K562 (cell line): ENCODE results near the gene XCL2.

ENCODE experiments used
- GATA2 ChIP-seq: sonication (generic); formaldehyde crosslinking; IDR thresholded peaks from 2 replicates; pipeline ENCODE4 v1.4.0; 2020; ENCODE audit warnings: mild to moderate bottlenecking, missing genetic modification reagents
- TF ChIP-seq, protein P1 (sequence below), 3 experiments: IDR thresholded peaks in 2 of 3; conservative IDR thresholded peaks in 1 of 3; 2 replicates each; pipeline ENCODE4 v1.5.1; 2011 to 2012; ENCODE audit warnings: low read length in 3 of 3, mild to moderate bottlenecking in 3 of 3, control low read depth in 2 of 3, improper control_type of control experiment in 1 of 3, inconsistent platforms in 1 of 3, low read depth in 1 of 3, mixed read lengths in 1 of 3, moderate library complexity in 1 of 3; ENCODE audit not compliant: insufficient read depth in 2 of 3

DNA sequence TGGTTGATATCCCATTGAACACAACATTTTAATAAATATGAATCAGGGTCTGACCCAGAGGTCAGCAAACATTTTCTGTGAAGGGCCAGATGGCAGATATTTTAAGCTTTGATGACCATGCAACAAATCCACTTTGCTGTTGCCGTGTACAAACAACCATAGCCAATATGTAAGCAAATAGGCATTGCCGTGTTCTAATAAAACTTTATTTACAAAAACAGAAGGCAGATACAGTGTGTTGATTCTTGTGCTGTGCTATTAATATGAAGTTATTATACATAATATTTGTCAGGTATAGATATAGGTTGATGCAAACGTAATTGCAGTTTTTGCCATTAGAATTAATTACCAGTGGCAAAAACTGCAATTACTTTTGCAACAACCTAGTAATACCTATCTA, 23.8 kb upstream of the XCL2 start:
- no peak for TF ChIP-seq GATA2 (CRISPR knock-in tag)
- TF ChIP-seq, protein P1, sequence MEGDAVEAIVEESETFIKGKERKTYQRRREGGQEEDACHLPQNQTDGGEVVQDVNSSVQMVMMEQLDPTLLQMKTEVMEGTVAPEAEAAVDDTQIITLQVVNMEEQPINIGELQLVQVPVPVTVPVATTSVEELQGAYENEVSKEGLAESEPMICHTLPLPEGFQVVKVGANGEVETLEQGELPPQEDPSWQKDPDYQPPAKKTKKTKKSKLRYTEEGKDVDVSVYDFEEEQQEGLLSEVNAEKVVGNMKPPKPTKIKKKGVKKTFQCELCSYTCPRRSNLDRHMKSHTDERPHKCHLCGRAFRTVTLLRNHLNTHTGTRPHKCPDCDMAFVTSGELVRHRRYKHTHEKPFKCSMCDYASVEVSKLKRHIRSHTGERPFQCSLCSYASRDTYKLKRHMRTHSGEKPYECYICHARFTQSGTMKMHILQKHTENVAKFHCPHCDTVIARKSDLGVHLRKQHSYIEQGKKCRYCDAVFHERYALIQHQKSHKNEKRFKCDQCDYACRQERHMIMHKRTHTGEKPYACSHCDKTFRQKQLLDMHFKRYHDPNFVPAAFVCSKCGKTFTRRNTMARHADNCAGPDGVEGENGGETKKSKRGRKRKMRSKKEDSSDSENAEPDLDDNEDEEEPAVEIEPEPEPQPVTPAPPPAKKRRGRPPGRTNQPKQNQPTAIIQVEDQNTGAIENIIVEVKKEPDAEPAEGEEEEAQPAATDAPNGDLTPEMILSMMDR (IDR thresholded peaks at IDR 0.05 in 2 of 3, conservative IDR thresholded peaks at IDR 0.05 in 1 of 3; ENCODE audit: insufficient read depth in 2 of 3, low read depth in 1 of 3, low read length in 3 of 3), result no peak
